Activated CD8-positive, alpha-beta memory T cell treated with anti-CD3 and anti-CD28 coated beads, Interleukin-2, amount 10 ng/mL, durations not matched to agents 7 days and 5 days (primary cell): ENCODE data around the gene TRAF3. TPM values are rescaled to one million over a fixed set of nuclear protein-coding genes. Genes with fewer than 3 reads are reported as not detected.
"Not testable (repeated sequence)": the region's sequence is repeated elsewhere in the genome, so short reads cannot be mapped to it uniquely, and the experiment has no call there.

Experiments
- ATAC-seq: fragments of 150-1000 bp; cut with Tn5 transposase; one replicate; pipeline ENCODE4 v1.10.0; 2021; ENCODE audit warnings: moderate library complexity
- CTCF ChIA-PET: fragments of 350-600 bp; sonication (Branson Sonifier 250); formaldehyde crosslinking; loops from one replicate; lab custom pipeline; 2021; ENCODE audit warnings: antibody characterized with exemption; lab: Charles Lee
- DNase-seq: peaks from one replicate; pipeline ENCODE4 v3.0.0-alpha.2; 2020
- H3K27ac Mint-ChIP-seq: one replicate; pipeline ENCODE4 v1.8.0; 2021; ENCODE audit warnings: mild to moderate bottlenecking, mixed read lengths
- H3K27me3 Mint-ChIP-seq: one replicate; pipeline ENCODE4 v1.8.0; 2021; ENCODE audit warnings: mixed read lengths
- H3K36me3 Mint-ChIP-seq: one replicate; pipeline ENCODE4 v1.8.0; 2021; ENCODE audit warnings: mild to moderate bottlenecking, mixed read lengths
- H3K4me1 Mint-ChIP-seq: one replicate; pipeline ENCODE4 v1.8.0; 2021; ENCODE audit warnings: mixed read lengths
- H3K4me3 Mint-ChIP-seq: one replicate; pipeline ENCODE4 v1.8.0; 2021; ENCODE audit warnings: mild to moderate bottlenecking, moderate library complexity, mixed read lengths
- H3K9me3 Mint-ChIP-seq: one replicate; pipeline ENCODE4 v1.8.0; 2022; ENCODE audit warnings: low read depth, mixed read lengths
- total RNA-seq, 2 experiments: library from RNA; stranded (reverse); gene quantifications; one replicate each; pipeline ENCODE4 v1.2.3, GENCODE V29; 2021

Gene TRAF3
- total RNA-seq, 2 experiments from 2014 or later = 49.5 to 78.1 TPM

DNA sequence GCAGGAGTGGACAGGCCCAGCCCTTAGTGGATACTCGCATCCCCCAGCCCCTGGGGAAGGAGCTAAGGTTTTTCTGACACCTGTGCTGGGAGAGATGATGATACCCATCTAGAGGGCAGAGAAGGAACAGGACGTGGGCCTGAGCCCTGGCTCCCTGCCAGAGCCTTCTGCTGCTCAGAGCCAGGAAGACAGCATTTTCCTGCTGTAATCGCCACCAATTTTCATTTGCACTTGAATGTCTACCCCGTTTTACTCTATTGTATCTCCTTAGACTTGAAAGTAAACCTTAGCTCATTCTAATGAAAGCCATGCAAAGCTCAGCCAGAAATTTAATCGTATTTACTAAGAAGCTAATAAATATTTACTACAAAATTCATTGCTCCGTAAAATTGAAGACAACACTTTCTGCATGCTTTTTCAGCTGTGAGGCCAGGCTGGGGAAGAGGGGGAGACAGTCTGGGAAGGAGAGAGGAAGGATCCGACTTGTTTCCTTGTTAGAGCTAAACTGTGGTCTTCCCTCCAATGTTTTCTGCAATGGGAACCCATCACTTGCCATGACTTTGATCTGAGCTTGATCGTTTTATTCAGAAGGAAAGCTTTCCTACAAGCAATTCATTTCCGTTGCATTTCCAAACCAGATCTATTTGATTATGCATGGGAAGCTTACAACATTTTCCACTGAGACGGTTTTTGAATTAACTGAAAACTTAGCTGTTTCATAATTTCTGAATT lies 17.6 kb upstream of the TRAF3 start:
- H3K4me1 Mint-ChIP-seq = peaks cover 11% of the 10 kb centered on the region
- H3K4me3 Mint-ChIP-seq = no peak overlapping the region
- DNase-seq = no peak
- no peaks in the 10 kb centered on the region for H3K9me3 Mint-ChIP-seq
- no peaks in the 10 kb centered on the region for H3K36me3 Mint-ChIP-seq
- peaks cover 2% of the 10 kb centered on the region for H3K27me3 Mint-ChIP-seq
- ATAC-seq = no peak
- no peak overlapping the region for H3K27ac Mint-ChIP-seq
- CTCF ChIA-PET = interaction anchor here (0.9 to 2.1 kb wide), 2 partner anchors 15 to 65 kb away, joined by 3 to 5 read pairs; no protein-coding TSS in a partner anchor

DNA sequence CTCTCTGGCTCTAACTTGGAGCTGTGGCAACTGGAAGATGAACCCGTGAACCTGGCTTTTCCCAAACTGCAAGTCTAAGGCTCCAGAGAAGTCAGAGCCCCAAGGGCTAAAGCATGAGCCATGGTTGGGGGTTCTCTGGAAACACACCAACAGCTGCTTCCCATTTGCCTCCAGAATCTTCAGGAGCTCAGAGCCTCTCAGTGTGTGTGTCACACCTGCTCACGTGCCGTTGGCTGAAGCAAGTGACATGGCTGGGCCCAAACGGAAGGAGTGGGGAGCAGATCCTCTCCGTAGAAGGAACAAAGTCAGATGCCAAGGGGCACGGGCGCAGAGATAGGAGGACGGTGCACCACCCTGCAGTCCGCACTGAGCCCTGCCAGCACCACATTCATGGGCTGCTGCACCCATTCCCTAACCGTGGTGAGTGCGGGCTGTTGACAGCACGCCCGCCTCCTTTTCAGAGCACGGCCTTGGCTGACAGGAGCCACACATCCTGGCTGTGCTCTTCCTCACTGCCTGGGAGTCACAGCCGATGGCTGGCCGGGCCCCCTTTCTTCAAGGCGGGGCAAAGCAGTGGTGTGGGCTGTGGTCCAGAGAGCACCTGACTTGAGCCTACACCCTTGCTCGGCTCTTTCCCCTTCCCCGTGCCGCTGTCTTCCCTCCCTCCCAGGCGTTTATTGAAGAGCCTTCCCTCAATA lies 16.6 kb upstream of the TRAF3 start:
- no peaks in the 10 kb centered on the region for H3K9me3 Mint-ChIP-seq
- H3K27ac Mint-ChIP-seq = no peak overlapping the region
- DNase-seq = no peak
- H3K27me3 Mint-ChIP-seq = peaks cover 2% of the 10 kb centered on the region
- peaks cover 8% of the 10 kb centered on the region for H3K4me1 Mint-ChIP-seq
- H3K36me3 Mint-ChIP-seq = no peaks in the 10 kb centered on the region
- ATAC-seq = no peak
- no peak overlapping the region for H3K4me3 Mint-ChIP-seq
- CTCF ChIA-PET = interaction anchor here (0.9 to 2.1 kb wide), 2 partner anchors 14 to 66 kb away, joined by 3 to 5 read pairs; no protein-coding TSS in a partner anchor

DNA sequence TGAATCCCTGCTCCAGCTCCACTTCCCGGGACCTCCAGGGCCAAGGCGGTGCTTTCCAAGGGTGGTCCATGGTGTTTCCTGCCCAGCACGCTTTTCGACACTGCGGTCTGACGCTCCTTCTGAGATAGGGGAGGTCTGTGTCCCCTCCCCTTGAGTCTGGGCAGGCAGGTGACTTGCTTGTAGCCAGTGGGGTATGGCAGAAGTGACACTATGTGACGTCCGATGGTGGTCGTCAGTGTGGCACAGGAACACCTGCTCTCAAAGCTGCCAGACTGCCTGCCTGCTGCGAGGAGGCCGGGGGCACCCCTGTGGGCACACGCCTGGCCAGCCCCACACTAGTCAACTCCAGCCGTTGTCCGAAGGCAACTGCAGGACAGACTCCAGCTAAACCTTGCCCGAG lies 16.0 kb upstream of the TRAF3 start:
- peaks cover 2% of the 10 kb centered on the region for H3K27me3 Mint-ChIP-seq
- H3K4me1 Mint-ChIP-seq = peaks cover 8% of the 10 kb centered on the region
- DNase-seq (no peak), ATAC-seq (no peak)
- H3K9me3 Mint-ChIP-seq = no peaks in the 10 kb centered on the region
- no peaks in the 10 kb centered on the region for H3K36me3 Mint-ChIP-seq
- no peak overlapping the region for H3K27ac Mint-ChIP-seq
- CTCF ChIA-PET = no interaction called here
- no peak overlapping the region for H3K4me3 Mint-ChIP-seq

DNA sequence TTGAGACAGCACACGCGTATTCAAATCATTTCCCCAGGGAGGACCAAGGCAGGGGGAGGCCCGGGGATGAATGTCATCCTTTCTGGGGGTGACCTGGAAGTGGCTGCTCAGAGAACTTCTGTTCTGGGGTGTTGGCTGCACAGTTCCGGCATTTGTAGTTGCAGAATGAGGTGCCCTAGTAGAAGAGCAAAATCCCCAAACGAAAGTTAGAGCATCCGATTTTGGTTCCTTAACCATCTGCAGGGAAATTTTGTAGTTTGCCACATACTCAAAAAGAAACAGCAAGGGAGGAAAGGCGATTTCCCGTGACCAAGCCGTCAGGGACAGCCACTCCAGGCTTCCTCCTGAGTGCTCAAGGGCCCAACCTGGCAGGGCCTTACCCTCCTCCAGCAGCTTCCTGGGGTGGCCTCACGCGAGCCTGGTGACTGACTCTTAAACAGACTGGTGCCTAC lies 13.0 kb upstream of the TRAF3 start:
- Mint-ChIP-seq H3K36me3 (no peaks in the 10 kb centered on the region), H3K27me3 (peaks cover 4% of the 10 kb centered on the region), H3K4me1 (peaks cover 5% of the 10 kb centered on the region), H3K9me3 (no peaks in the 10 kb centered on the region), H3K4me3 (no peak overlapping the region), H3K27ac (no peak overlapping the region)
- CTCF ChIA-PET = no interaction called here
- DNase-seq = no peak
- no peak for ATAC-seq

DNA sequence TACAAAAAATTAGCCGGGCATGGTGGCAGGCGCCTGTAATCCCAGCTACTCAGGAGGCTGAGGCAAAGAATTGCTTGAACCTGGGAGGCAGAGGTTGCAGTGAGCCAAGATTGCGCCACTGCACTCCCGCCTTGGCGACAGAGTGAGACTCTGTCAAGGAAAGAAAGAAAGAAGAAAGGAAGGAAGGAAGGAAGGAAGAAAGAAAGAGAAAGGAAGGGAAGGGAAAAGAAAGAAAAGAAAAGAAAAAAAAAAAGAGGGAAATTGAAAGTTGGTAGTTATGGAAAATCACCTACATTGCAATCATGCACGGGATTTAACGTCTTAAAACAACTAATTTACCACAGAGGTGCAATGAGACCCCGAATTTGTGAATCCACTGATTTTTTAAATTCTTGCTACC lies 11.5 kb upstream of the TRAF3 start:
- not testable (repeated sequence) for H3K4me3 Mint-ChIP-seq, H3K27me3 Mint-ChIP-seq, H3K36me3 Mint-ChIP-seq, H3K9me3 Mint-ChIP-seq, DNase-seq, ATAC-seq, H3K4me1 Mint-ChIP-seq, H3K27ac Mint-ChIP-seq
- CTCF ChIA-PET = interaction anchor here (0.7 kb wide), 1 partner anchor 8 kb away, joined by 3 read pairs; no protein-coding TSS in a partner anchor

DNA sequence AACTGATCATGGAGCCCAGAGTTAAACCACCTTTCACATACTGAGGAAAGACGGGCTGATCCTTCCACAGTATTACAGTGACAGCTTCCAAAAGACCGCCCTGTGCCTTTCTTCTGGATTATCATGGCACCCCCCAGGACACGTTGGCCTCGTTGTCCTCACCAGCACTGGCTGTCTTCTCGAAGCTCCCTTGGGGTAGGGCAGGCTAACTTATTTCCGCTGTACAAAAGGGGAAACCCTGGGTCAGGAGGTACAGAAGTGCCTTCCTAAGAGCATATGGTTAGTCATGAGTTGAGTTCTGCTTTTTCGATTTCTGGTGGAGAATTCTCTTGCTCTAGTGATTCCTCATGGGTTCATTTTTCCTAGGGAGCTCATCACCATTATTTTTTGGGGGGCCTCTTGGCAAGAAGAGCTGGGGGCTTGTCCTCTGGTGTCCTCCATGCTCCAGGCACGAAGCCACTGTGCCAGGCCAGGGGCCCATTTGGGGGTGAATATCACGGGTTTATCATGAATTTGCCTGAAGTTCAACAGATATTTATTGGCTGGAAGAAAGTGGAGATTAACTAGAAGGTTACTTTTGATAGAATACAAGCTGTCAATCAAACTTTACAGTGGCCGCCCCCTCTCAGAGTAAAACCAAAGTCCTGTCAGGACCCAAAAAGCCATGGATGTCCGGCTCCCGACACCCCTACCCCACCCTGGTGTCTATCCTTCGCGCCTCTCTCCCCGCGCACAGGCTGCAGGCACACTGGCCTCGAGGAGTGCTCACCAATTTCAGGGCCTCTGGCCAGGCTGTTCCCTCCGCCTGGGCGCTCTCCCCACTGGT lies 8.8 kb upstream of the TRAF3 start:
- no peak for DNase-seq
- Mint-ChIP-seq H3K4me1 (peaks cover 9% of the 10 kb centered on the region), H3K36me3 (no peaks in the 10 kb centered on the region), H3K27ac (no peak overlapping the region), H3K4me3 (no peak overlapping the region), H3K9me3 (no peaks in the 10 kb centered on the region), H3K27me3 (peaks cover 2% of the 10 kb centered on the region)
- ATAC-seq = no peak
- CTCF ChIA-PET = no interaction called here

DNA sequence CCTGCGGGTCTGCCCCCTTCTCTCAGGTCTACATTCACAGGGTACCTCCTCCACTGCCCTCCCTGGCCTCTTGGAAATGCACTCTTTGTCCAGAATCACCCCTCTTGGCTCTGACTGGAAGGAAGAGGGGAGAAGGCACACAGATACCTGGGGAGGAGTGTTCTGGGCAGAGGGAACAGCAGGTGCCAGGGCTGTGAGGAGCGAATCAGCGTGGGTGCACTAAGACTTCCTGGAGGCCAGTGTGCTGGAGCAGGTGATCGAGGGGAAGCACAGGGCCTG lies 8.3 kb upstream of the TRAF3 start:
- no peak overlapping the region for H3K4me3 Mint-ChIP-seq
- no peak overlapping the region for H3K27ac Mint-ChIP-seq
- DNase-seq (no peak), ATAC-seq (no peak)
- H3K9me3 Mint-ChIP-seq = no peaks in the 10 kb centered on the region
- H3K4me1 Mint-ChIP-seq = peaks cover 8% of the 10 kb centered on the region
- CTCF ChIA-PET = no interaction called here
- no peaks in the 10 kb centered on the region for H3K36me3 Mint-ChIP-seq
- peaks cover 2% of the 10 kb centered on the region for H3K27me3 Mint-ChIP-seq

DNA sequence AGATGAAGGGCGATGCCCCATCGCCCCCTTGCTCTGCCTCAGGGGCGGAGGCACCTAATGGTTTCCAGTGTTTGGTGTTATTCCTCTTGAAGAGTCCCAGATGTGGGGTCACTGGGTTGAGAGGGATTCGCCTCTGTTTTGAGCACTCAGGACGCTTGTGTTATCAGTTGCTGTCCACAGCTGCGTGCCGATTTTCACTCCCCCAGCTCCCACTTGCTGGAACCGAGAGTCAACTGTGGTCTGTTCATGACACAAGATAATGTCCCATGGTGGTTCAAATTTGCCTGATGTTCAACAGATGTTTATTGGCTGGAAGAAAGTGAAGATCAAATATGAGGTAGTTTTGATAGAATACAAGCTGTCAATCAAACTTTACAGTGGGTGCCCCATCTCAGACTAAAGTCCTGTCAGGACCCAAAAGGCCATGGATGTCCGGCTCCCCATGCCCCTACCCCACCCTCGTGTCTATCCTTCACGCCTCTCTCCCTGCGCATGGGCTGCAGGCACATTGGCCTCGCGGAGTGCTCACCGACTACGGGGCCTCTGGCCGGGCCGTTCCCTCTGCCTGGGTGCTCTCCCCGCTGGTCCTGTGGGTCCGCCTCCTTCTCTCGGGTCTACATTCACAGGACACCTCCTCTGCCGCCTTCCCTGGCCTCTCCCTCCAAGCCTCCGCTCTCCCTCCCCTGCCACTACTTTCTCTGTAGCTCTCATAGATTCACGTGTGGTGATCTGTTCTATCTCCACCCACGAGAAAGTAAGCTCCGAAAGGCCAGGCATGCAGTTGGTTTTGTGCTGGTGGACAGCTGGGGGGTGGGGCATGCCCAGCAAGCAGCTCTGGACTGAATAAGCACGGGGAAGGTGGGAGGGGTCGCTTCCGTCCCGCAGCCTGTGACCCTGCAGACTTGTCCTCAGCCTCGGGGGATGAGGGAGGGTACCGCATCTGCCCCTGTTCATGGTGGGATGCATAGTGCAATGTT lies 6.8 kb upstream of the TRAF3 start:
- Mint-ChIP-seq H3K27me3 (peaks cover 2% of the 10 kb centered on the region), H3K9me3 (no peaks in the 10 kb centered on the region), H3K27ac (no peak overlapping the region), H3K4me1 (peaks cover 12% of the 10 kb centered on the region), H3K4me3 (no peak overlapping the region), H3K36me3 (no peaks in the 10 kb centered on the region)
- CTCF ChIA-PET = no interaction called here
- no peak for ATAC-seq
- DNase-seq = no peak

DNA sequence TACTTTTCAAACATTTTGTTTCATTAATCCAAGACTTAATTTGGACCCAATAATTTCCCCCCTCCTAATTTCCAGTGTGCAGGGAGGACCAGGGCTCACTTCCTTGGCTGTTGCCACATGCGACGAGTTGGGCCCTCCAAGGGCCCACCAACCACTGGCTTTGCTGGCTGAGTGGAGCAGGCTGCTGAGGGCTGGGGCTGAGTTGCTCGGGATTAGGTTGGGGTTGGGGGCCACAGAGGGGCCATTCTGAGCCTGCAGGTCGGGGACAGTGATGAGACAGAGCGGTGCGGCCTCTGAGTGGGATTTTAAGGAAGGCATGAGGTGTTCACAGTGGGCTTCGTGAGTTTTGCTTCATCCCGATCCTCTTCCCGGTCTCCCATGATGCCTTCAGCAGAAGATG lies 6.1 kb upstream of the TRAF3 start:
- no peak for ATAC-seq
- Mint-ChIP-seq H3K4me1 (peaks cover 19% of the 10 kb centered on the region), H3K27ac (no peak overlapping the region), H3K9me3 (no peaks in the 10 kb centered on the region), H3K4me3 (no peak overlapping the region), H3K36me3 (no peaks in the 10 kb centered on the region), H3K27me3 (peaks cover 2% of the 10 kb centered on the region)
- DNase-seq = no peak
- CTCF ChIA-PET = no interaction called here

DNA sequence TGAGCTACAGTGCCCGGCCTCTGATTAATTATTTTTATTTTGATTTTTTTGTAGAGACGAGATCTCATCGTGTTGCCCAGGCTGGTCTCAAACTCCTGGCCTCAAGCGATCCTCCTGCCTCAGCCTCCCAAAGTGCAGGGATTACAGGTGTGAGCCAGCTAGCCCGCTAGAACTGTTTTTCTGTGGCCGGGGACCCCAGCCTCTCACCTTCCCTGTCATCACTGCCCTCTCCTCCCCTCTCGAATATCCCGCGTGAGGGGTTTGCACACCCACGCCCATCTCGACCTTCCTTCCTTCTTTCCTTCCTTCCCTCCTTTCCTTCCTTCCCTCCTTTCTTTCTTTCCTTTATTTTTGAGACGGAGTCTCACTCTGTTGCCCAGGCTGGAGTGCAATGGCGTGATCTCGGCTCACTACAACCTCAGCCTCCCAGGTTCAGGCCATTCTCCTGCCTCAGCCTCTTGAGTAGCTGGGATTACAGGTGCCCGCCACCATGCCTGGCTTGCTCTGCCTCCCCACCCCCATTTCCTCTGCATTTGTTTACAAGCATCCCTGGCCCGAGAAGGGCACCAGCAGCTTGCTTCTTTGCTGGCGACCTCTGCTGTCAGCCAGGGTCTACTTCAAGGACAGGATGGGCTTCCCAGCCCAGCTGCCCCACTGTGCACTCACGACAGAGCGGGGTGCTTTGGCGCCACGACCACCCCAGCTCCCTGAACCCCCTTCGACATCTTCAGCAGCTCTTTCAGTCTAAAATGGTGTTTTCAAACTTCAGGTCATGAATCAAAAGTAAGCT lies 4.3 kb upstream of the TRAF3 start:
- Mint-ChIP-seq H3K4me3 (no peak overlapping the region), H3K9me3 (no peaks in the 10 kb centered on the region), H3K27me3 (no peaks in the 10 kb centered on the region), H3K4me1 (peaks cover 25% of the 10 kb centered on the region), H3K36me3 (no peaks in the 10 kb centered on the region), H3K27ac (no peak overlapping the region)
- ATAC-seq (no peak), DNase-seq (no peak)
- CTCF ChIA-PET = interaction anchor here (0.8 to 4.0 kb wide), 8 partner anchors 7 to 249 kb away, joined by 3 to 23 read pairs (median 4); no protein-coding TSS in a partner anchor

DNA sequence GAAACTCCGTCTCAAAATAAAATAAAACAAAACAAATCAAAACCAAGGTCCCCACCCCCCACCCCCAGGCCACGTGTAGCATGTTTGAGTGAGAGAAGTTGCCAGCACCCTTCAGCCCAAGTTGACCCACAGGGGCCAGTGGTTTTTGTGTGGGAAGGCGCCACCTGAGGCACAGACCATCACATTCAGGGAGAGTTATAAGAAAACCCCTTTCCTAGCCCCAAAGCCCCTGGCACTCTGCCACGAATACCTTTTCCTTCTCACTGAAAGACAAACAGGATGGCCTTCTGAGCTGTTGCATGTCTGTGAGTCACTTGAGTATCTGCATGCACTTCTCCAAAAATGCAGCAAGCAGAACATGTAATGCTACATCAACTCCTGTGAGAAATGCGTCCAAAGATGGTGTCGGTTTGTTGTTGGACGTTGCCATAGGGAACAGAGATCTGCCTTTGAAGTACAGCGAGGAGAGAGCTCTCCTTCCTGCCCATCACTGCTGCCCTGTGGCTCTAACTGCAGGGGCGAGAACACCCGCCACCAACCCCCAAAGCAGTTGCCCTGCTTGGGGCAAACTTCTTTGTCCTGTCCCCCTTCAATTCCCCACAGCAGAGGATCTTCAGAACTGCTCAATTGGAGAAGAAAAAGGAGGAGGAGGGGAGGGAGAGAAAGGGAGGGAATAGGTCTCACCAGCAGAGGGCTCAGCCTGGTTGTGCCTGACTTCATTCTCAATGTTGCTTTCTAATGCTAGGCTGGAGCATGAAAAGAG lies 2.7 kb upstream of the TRAF3 start:
- ATAC-seq (peak; percentile 37), DNase-seq (peak; percentile 74)
- Mint-ChIP-seq H3K27ac (peak overlapping the region; percentile 82), H3K4me3 (no peak overlapping the region), H3K9me3 (no peaks in the 10 kb centered on the region), H3K36me3 (peaks cover 12% of the 10 kb centered on the region), H3K27me3 (no peaks in the 10 kb centered on the region), H3K4me1 (peaks cover 36% of the 10 kb centered on the region)
- CTCF ChIA-PET = interaction anchor here (0.7 to 4.0 kb wide), 23 partner anchors 9 to 300 kb away, joined by 3 to 23 read pairs (median 3); no protein-coding TSS in a partner anchor
